ENCODE results near the gene TTC39B. TPM values are rescaled to one million over a fixed set of nuclear protein-coding genes. Genes with fewer than 3 reads are reported as not detected.

TTC39B gene
- 1.9 and 3.6 TPM in 2 replicates for total RNA-seq

GRCh38 chr9:15306757-15307522 lies at the start of gene TTC39B:
Gene TTC39B (minus strand): TSS chr9:15307216. CDS start chr9:15307125, 91 bp downstream.

Other genes starting within 250 kb of the TTC39B start
- gene SNAPC3, start 115.7 kb upstream of the TTC39B start, total RNA-seq = 26.3 and 48.8 TPM in 2 replicates
- 46.1 and 47.1 TPM in 2 replicates for gene PSIP1, start 203.8 kb upstream of the TTC39B start, total RNA-seq
- 0.56 and 0.81 TPM in 2 replicates for gene CCDC171, start 245.8 kb upstream of the TTC39B start, total RNA-seq